H9 (cell line): Measurements from ENCODE around the gene DPH1. TPM values are rescaled to one million over a fixed set of nuclear protein-coding genes. Genes with fewer than 3 reads are reported as not detected.

Experiments
- DNase-seq: peaks from one replicate; pipeline ENCODE4 v3.0.0-alpha.2; 2017
- H2AFZ ChIP-seq: one replicate; pipeline ENCODE4 v1.6.1; 2013; ENCODE audit warnings: mild to moderate bottlenecking, low read length, control low read depth, moderate library complexity
- H2AK5ac ChIP-seq: 2 replicates; pipeline ENCODE4 v1.6.1; 2013; ENCODE audit warnings: low read length, control low read depth, mixed read lengths; ENCODE audit not compliant: insufficient read length
- H2BK120ac ChIP-seq: one replicate; pipeline ENCODE4 v1.6.1; 2013; ENCODE audit warnings: low read depth, mild to moderate bottlenecking, low read length, control low read depth, inconsistent platforms; ENCODE audit not compliant: poor library complexity, severe bottlenecking
- H2BK12ac ChIP-seq: 2 replicates; pipeline ENCODE4 v1.6.1; 2013; ENCODE audit warnings: low read length, control low read depth, mixed read lengths, low read depth; ENCODE audit not compliant: insufficient read length
- H2BK15ac ChIP-seq: 2 replicates; pipeline ENCODE4 v1.6.1; 2013; ENCODE audit warnings: low read depth, low read length, control low read depth
- H2BK20ac ChIP-seq: one replicate; pipeline ENCODE4 v1.6.1; 2013; ENCODE audit warnings: low read depth, mild to moderate bottlenecking, low read length, control low read depth, inconsistent platforms; ENCODE audit not compliant: poor library complexity, severe bottlenecking
- H2BK5ac ChIP-seq: 2 replicates; pipeline ENCODE4 v1.6.1; 2013; ENCODE audit warnings: low read length, control low read depth, mixed read lengths; ENCODE audit not compliant: insufficient read length
- H3K14ac ChIP-seq: 2 replicates; pipeline ENCODE4 v1.6.1; 2013; ENCODE audit warnings: low read length, control low read depth; ENCODE audit not compliant: insufficient read depth
- H3K18ac ChIP-seq: 2 replicates; pipeline ENCODE4 v1.6.1; 2013; ENCODE audit warnings: low read depth, mild to moderate bottlenecking, mixed read lengths, low read length, control low read depth; ENCODE audit not compliant: insufficient read length
- H3K23ac ChIP-seq: 2 replicates; pipeline ENCODE4 v1.6.1; 2013; ENCODE audit warnings: low read length, control low read depth, mixed read lengths, low read depth; ENCODE audit not compliant: insufficient read length
- H3K23me2 ChIP-seq: 2 replicates; pipeline ENCODE4 v1.6.1; 2013; ENCODE audit warnings: low read depth, mild to moderate bottlenecking, mixed read lengths, low read length, control low read depth; ENCODE audit not compliant: insufficient read length, poor library complexity, severe bottlenecking
- H3K27ac ChIP-seq: 2 replicates; pipeline ENCODE4 v1.5.1; 2013; ENCODE audit warnings: low read length, control low read depth, mixed read lengths, low read depth; ENCODE audit not compliant: insufficient read length
- H3K27me3 ChIP-seq: 2 replicates; pipeline ENCODE4 v1.6.1; 2013; ENCODE audit warnings: low read length, control low read depth, inconsistent platforms; ENCODE audit not compliant: insufficient read depth
- H3K4ac ChIP-seq: 2 replicates; pipeline ENCODE4 v1.6.1; 2013; ENCODE audit warnings: low read depth, mild to moderate bottlenecking, control low read depth, inconsistent platforms, low read length, moderate library complexity
- H3K4me1 ChIP-seq: 2 replicates; pipeline ENCODE4 v1.6.1; 2013; ENCODE audit warnings: low read length, control low read depth, inconsistent platforms; ENCODE audit not compliant: insufficient read depth
- H3K4me2 ChIP-seq: 2 replicates; pipeline ENCODE4 v1.6.1; 2013; ENCODE audit warnings: low read length, control low read depth, mixed read lengths; ENCODE audit not compliant: insufficient read length, insufficient read depth
- H3K56ac ChIP-seq: 2 replicates; pipeline ENCODE4 v1.6.1; 2013; ENCODE audit warnings: low read depth, mild to moderate bottlenecking, mixed read lengths, low read length, control low read depth; ENCODE audit not compliant: insufficient read length
- H3K79me1 ChIP-seq: 2 replicates; pipeline ENCODE4 v1.6.1; 2013; ENCODE audit warnings: low read depth, mild to moderate bottlenecking, moderate library complexity, low read length, control low read depth, inconsistent platforms; ENCODE audit not compliant: insufficient read depth, poor library complexity, severe bottlenecking
- H3K79me2 ChIP-seq: 2 replicates; pipeline ENCODE4 v1.6.1; 2013; ENCODE audit warnings: low read length, control low read depth, inconsistent platforms; ENCODE audit not compliant: insufficient read depth
- H3K9ac ChIP-seq: 2 replicates; pipeline ENCODE4 v1.6.1; 2013; ENCODE audit warnings: low read length, control low read depth, mixed read lengths; ENCODE audit not compliant: insufficient read length; ENCODE audit errors: extremely low read depth
- H3K9me3 ChIP-seq: one replicate; pipeline ENCODE4 v1.6.1; 2013; ENCODE audit warnings: low read depth, low read length, inconsistent platforms; ENCODE audit not compliant: control insufficient read depth
- H3T11ph ChIP-seq: one replicate; pipeline ENCODE4 v1.6.1; 2013; ENCODE audit warnings: mild to moderate bottlenecking, low read length, control low read depth, inconsistent platforms
- H4K20me1 ChIP-seq: one replicate; pipeline ENCODE4 v1.6.1; 2013; ENCODE audit not compliant: control insufficient read depth, insufficient read length, insufficient read depth
- H4K5ac ChIP-seq: 2 replicates; pipeline ENCODE4 v1.6.1; 2013; ENCODE audit warnings: low read depth, mild to moderate bottlenecking, mixed read lengths, low read length, control low read depth; ENCODE audit not compliant: insufficient read length
- H4K8ac ChIP-seq: replicated peaks from 2 replicates; pipeline ENCODE4 v1.6.1; 2013; ENCODE audit warnings: low read length, control low read depth, mixed read lengths, low read depth; ENCODE audit not compliant: insufficient read length
- H4K91ac ChIP-seq: 2 replicates; pipeline ENCODE4 v1.6.1; 2013; ENCODE audit warnings: low read depth, mild to moderate bottlenecking, moderate library complexity, mixed read lengths, low read length, control low read depth; ENCODE audit not compliant: insufficient read length
- H3K27ac Mint-ChIP-seq, 3 experiments: 2 replicates in 2 of 3; 3 replicates in 1 of 3; pipeline ENCODE4 v1.8.0; 2020 to 2021; ENCODE audit warnings: mixed read lengths in 3 of 3, mild to moderate bottlenecking in 1 of 3, moderate library complexity in 1 of 3
- H3K27me3 Mint-ChIP-seq: 2 replicates; pipeline ENCODE4 v1.8.0; 2021; ENCODE audit warnings: low read depth, mild to moderate bottlenecking, moderate library complexity, mixed read lengths
- H3K36me3 Mint-ChIP-seq, 3 experiments: 2 replicates in 2 of 3; 3 replicates in 1 of 3; pipeline ENCODE4 v1.8.0; 2020 to 2021; ENCODE audit warnings: low read depth in 3 of 3, mixed read lengths in 3 of 3; ENCODE audit not compliant: insufficient read depth in 1 of 3
- H3K4me1 Mint-ChIP-seq, 2 experiments: 2 replicates each; pipeline ENCODE4 v1.8.0; 2020; ENCODE audit warnings: mixed read lengths in 2 of 2
- H3K4me3 Mint-ChIP-seq, 2 experiments: 2 replicates in 1 of 2; 3 replicates in 1 of 2; pipeline ENCODE4 v1.8.0; 2020 to 2021; ENCODE audit warnings: mild to moderate bottlenecking in 2 of 2, mixed read lengths in 2 of 2, moderate library complexity in 1 of 2
- H3K9me3 Mint-ChIP-seq, 2 experiments: 2 replicates in 1 of 2; 3 replicates in 1 of 2; pipeline ENCODE4 v1.8.0; 2020; ENCODE audit warnings: mild to moderate bottlenecking in 2 of 2, mixed read lengths in 2 of 2, moderate library complexity in 1 of 2
- CTCF ChIP-seq: fragments of 200-600 bp; sonication (generic); conservative IDR thresholded peaks from 3 replicates; pipeline ENCODE4 v1.8.0; 2021; ENCODE audit warnings: antibody characterized with exemption, mild to moderate bottlenecking
- WGBS: extraction: QIAGEN DNeasy Blood & Tissue Kit; methylation state at CpG from one replicate; pipeline ENCODE4 v1.1.7; 2013; ENCODE audit warnings: missing lambda C conversion rate, low lambda C conversion rate, mixed read lengths; ENCODE audit not compliant: insufficient read length; ENCODE audit errors: extremely low coverage; 5-methylcytosine and 5-hydroxymethylcytosine counted together
- total RNA-seq: library from RNA; stranded (reverse); gene quantifications from 2 replicates; pipeline ENCODE4 v1.2.1, GENCODE V29; 2021

DPH1 gene
- total RNA-seq, 1 experiment from 2014 or later = 27.5 TPM

GRCh38 chr17:2025220-2025621, 4.7 kb upstream of the DPH1 start, which contains the start of gene RTN4RL1:
Gene RTN4RL1 (minus strand): TSS chr17:2025334. CDS start chr17:2024865, 469 bp downstream.
- H4K8ac ChIP-seq = no peak within 1 kb of the TSS
- peak within 1 kb of the TSS; percentile 49 to 81 for H3K4me3 Mint-ChIP-seq
- H4K20me1 ChIP-seq = no peaks in the 10 kb centered on the region
- H3K9me3 Mint-ChIP-seq = peaks cover 5 to 6% of the 10 kb centered on the region in 2 experiments; a peak in 4 of 5 replicates
- H2BK120ac ChIP-seq = no peak within 1 kb of the TSS
- H3K4ac ChIP-seq = no peak within 1 kb of the TSS
- no CpG with 5 or more reads among the region's 47 CpGs for WGBS
- peak; percentile 78 for DNase-seq
- no peaks in the 10 kb centered on the region for H3K4me1 ChIP-seq
- no peak within 1 kb of the TSS for H3K9ac ChIP-seq
- peaks cover 63% of the 10 kb centered on the region for H3K27me3 ChIP-seq
- no peak within 1 kb of the TSS for H2AK5ac ChIP-seq
- H3K23ac ChIP-seq = no peak within 1 kb of the TSS
- no peak within 1 kb of the TSS for H2BK5ac ChIP-seq
- H3K4me1 Mint-ChIP-seq = peaks cover 9 to 19% of the 10 kb centered on the region in 2 experiments
- no peaks in the 10 kb centered on the region for H3K79me2 ChIP-seq
- H3K4me2 ChIP-seq = peak within 1 kb of the TSS; percentile 50
- H3K27ac Mint-ChIP-seq = no peak within 1 kb of the TSS
- no peaks in the 10 kb centered on the region; a peak in 1 of 7 replicates for H3K36me3 Mint-ChIP-seq
- H2BK20ac ChIP-seq = no peak within 1 kb of the TSS
- no peak within 1 kb of the TSS for H3T11ph ChIP-seq
- no peak within 1 kb of the TSS for H2BK12ac ChIP-seq
- no peak within 1 kb of the TSS for H3K27ac ChIP-seq
- H3K9me3 ChIP-seq = no peaks in the 10 kb centered on the region
- TF ChIP-seq CTCF = no peak
- H3K18ac ChIP-seq = no peak within 1 kb of the TSS
- H2BK15ac ChIP-seq = no peak within 1 kb of the TSS
- H3K56ac ChIP-seq = no peak within 1 kb of the TSS
- peaks cover 23% of the 10 kb centered on the region for H3K23me2 ChIP-seq
- H3K79me1 ChIP-seq = no peaks in the 10 kb centered on the region
- H2AFZ ChIP-seq = no peak within 1 kb of the TSS
- H3K27me3 Mint-ChIP-seq = peaks cover 91% of the 10 kb centered on the region
- H4K91ac ChIP-seq = no peak within 1 kb of the TSS
- H3K14ac ChIP-seq = no peak within 1 kb of the TSS
- no peak within 1 kb of the TSS for H4K5ac ChIP-seq
